GM18499 (cell line): Measurements from ENCODE around the gene PODXL2.

Experiments used
- ATAC-seq: cut with Tn5 transposase; IDR thresholded peaks from one replicate; pipeline ENCODE4 v1.9.1; 2021; ENCODE audit warnings: moderate number of reproducible peaks; ENCODE audit not compliant: insufficient read depth, unreplicated experiment

Gene PODXL2

DNA sequence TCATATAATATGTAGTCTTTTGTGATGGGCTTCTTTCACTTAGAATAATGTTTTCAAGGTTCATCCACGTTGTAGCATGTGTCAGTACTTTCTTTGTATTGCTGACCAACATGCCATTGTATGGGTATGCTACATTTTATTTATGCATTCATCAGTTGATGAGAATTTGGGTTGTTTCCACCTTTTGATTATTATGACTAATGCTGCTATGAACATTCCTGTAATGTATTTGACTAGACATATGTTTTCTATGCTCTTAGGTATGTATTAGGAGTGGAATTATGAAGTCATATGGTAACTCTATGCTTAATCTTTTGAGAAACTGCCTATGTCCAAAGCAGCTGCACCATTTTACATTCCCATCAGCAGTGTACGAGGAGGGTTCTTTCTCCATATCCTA, 3.2 kb upstream of the PODXL2 start:
- ATAC-seq: no peak

GRCh38 chr3:127628426-127628787, 578 bp upstream of the PODXL2 start:
- no peak for ATAC-seq

GRCh38 chr3:127629467-127630403, 750 bp downstream of the PODXL2 start:
- ATAC-seq: no peak

- ATAC-seq: no peak
These were observed 2.1 kb downstream of the PODXL2 start for GRCh38 chr3:127630811-127631714.

DNA sequence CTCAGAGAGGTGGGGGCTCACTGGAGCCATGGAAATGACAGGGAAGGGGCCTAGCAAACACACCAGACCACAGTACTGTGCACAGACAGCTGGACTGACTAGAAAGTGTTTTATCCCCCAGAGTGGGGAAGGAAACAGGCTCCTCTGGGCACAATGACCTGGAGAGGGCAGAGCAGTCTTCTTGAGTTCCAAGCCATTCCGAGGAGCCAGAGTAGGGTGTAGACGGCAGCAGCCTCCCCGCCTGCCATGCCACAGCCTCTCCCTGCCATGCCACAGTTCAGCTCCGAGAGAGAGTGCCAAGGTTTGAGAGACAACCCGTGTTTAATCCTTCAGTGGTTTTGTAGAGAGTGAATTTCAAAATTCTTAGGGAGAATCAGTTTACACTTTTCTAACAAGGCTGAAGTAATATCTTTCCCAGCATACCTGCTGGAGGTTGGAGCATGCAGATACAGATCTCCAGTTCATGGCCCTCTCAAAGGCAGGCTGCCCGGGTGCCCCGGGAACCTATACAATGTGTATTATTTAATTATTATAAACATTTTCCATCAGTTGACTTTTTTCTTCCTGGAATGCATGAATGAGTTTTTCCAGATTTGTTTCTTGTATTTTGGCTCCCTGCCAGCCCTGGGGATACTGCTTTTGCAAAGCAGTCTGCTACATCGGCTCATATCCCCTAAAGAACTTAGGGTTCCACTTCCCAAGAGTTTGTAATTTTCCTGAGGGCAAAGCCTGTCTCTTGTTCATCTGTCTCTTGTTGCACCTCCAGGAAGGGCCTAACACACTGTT, 3.2 kb downstream of the PODXL2 start:
- no peak for ATAC-seq

DNA sequence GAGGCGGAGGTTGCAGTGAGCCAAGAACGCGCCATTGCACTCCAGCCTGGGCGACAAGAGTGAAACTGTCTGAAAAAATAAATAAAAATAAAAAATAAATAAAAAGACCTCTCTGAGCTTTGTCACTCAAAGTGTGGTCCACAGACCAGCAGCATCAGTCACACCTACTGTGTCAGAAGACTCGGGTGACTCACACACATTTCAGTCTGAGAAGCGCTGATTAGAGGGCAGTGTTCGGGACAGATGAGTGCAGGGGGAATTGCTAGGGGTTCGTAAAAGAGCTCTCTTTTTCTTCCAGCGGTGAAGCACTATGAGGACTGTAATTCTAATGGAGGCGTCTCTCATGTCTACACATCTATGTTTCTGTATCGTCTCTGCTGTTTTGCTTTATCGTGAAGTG, 5.7 kb downstream of the PODXL2 start:
- no peak for ATAC-seq

DNA sequence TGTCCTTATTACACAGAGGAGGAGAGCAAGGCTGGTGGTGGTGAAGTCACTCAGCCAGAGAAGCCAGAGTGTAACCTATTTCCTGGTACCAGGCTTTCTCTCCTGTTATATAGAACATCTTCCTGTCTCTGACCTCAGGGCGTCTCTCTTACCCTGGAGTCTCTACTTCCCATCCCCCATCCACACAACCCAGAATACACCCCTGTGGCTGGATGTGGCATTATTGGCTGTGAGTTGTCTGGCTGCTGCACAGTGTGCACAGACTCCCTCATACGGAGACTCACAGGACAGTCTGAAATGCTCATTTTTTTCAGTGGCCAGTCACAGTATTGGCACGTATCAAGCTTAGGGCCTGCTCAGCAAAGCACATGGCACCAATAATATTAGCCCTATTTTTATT, 8.6 kb downstream of the PODXL2 start:
- no peak for ATAC-seq

DNA sequence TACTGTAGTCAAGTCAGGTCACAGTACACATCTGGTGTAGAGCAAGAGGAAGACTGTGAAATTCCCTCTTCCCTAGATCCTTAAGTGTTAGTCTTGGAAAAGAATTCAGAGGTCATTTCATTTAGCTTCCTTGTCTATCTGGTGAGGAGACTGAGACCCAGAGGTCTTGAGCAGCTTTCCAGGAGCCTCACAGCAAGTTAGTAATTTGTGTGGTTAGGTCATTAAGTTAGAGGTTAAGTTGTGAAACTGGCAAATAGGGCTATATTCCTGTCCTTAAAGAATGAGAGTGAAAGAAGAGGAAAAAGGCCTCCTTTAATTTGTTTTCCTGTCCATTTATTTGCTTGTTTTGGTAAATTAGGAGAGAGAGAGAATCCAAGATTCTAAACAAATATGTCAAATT, 9.0 kb downstream of the PODXL2 start:
- ATAC-seq: no peak

DNA sequence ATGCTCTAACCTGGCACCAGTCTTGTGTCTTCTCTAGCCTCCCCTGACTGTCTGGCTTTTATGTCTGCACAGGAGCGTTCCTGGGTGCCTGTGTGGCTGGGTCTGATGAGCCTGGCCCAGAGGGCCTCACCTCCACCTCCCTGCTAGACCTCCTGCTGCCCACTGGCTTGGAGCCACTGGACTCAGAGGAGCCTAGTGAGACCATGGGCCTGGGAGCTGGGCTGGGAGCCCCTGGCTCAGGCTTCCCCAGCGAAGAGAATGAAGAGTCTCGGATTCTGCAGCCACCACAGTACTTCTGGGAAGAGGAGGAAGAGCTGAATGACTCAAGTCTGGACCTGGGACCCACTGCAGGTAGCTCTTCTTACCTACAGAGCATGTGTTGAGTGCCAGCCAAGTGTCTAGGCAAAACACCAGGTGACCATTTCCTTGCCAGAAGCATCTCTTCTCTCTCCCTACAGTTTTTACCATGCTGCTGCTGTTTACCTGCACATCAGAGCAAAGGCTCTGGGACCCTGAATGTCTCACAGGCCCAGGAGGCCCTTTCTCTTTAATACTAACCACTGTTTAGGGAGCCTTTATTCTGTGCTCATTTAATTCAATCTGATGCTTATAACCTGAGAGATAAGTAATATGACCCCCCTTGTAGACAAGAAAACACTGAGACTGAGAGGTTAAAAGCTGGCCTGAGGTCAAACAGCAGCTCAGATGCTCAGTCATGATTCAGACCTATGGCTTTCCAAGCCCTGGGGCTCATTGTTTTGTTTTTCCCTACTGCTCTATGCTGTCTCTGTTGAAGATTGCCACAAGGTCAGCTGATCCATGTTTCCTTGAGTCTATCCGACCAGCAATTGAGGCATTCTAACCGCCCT, 10.4 kb downstream of the PODXL2 start:
- ATAC-seq: no peak

DNA sequence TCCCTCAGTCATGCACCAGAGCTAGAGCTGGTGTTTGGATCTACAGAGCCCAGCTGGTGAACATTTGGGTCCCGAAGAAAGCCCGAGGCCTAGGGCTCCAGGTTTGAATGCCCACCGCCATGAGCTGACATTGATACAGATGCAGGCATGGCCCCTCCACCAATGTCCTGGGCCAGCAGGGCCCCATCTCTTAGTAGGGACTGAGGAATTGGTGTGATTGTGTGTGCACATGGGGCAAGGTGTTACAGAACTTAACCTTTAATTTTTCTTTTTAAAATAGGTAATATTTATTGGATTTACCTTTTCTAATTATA, 11.0 kb downstream of the PODXL2 start:
- ATAC-seq: no peak

DNA sequence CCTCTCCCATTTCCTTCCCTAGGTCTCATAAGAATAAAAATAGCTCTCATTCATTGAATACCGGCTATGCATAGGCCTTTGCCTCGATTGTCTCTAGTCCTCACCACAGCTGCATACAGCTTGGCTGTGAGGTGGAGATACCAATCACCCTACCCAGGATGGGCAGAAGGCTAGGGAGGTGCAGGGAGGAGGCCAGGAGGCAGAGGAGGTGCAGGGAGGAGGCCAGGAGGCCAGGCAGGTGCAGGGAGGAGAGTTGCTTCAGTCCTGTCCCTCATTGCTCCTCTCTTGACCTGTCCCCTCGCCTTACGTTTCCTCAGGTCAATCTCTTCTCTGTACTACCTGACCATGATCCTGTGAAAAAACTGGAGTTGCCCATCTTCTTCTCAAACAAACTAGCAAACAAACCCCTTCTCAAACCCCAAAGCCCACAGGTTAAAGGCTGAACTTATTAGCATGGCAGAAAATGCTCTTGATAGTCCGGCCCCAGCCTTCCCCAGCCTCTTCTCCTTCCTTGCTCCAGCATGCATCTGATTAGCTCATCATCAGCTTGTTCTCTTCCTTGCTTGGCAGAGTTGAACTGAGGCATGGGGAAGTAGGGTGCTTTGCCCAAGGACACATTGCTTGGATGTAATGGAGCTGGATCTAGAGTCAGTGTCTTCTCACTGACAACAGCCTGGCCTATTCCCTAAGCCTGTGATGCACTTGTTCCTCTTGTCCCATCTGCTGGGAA, 15.8 kb downstream of the PODXL2 start:
- ATAC-seq: no peak

DNA sequence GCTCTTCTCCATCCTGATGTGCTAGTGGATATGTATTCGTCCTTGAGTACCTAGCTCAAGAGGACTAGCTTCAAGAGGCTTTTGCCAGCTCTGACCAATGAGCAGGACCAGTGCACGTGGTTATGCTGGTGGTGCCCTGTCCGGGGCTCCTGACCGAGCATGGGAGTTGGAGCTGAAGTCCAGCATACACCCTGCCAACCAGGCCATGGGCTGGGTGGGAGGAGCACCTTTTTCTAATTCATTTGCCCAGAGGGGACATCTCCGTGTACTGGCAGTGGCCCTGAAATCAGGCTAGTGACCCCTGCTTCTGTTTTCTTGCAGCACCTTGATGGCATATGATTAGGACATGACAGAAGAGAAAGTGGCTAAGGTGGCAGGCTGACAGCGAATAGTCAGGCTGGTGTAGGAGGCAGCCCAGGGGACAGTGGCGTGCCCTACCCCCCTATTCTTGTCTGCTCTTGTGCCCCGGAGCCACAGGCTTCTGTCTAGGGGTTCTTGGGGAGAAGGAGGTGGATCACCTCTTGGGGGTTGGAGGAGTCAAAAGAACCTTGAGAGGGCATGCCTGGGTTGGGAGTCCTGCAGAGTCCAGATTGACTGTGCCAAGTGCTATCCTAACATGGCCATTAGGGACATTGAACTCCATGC, 16.5 kb downstream of the PODXL2 start:
- no peak for ATAC-seq

GRCh38 chr3:127646501-127647046, 17.6 kb downstream of the PODXL2 start:
- ATAC-seq: no peak

DNA sequence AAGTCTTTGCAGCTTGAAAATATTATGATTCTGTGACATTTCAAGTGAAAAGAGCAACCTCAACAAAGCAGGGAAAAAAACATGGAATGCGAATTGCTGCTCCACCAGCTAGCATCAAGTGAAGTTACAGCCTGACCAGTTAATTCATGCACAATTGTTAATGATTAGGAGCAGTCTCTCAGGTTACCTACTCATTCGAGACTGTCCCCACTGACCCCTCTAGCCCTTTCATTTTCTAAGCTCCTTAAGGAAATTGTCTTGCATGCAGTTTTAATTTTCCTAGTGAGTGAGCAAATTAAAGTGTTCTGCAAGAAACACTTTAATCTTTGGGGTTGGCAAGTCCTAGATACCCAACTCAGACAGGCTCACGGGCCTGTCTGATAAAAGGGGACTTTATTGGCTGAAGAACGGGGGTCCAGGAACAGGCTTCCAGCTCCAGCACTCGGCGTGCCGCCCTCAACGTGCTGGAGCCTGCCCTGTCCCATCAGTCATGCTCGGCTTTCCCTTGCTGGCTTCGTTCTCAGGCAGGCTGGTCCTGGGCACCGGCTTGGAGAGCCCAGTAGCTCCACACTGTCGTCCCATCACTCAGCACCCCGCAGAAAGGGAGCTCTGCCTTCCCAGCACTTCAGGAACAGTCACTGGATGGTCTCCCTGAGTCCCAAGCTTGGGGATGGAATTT, 18.3 kb downstream of the PODXL2 start:
- no peak for ATAC-seq

DNA sequence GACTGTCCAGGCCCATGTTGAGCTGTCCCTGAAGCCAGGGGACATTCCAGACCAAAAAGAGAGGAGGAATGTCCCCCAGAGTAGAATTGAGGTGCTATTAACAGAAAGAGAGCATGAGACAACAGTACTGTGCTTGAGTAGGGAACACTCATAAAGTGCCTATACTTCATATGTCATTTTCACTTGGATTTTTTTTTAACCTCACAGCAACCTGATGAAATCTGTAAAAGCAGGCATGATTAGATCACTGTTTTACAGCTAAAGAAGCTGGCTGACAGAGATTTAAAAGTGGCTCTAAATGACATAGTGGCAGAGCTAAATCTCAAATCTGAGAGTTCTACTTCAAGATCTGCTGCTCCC, 18.8 kb downstream of the PODXL2 start:
- ATAC-seq: no peak

DNA sequence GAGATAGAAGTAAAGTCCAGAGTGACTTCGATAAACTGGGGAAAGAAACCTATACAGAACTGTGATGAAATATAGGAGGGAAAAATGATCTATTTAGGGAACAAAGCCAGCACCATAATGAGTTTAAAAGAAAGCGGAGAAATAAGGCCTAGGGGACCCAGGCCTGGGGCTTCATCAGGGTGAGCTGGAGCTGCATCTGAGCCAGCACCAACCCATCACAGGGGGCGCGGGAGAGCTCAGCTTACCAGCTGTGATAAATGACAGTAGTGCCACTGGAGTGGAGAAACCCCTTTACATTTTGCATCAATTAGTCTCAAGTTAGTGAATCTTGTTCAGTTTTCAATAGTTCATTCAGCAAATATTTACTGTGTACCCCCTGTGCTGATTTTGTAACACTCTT, 21.3 kb downstream of the PODXL2 start:
- no peak for ATAC-seq

- ATAC-seq: no peak
These were observed 22.7 kb downstream of the PODXL2 start for GRCh38 chr3:127651516-127652172.
